H9 (cell line): Measurements from ENCODE around the gene IGLL1. TPM values are rescaled to one million over a fixed set of nuclear protein-coding genes. Genes with fewer than 3 reads are reported as not detected.
"Not testable (repeated sequence)": the region's sequence is repeated elsewhere in the genome, so short reads cannot be mapped to it uniquely, and the experiment has no call there.

Experiments used
- DNase-seq: peaks from one replicate; pipeline ENCODE4 v3.0.0-alpha.2; 2017
- H2AFZ ChIP-seq: one replicate; pipeline ENCODE4 v1.6.1; 2013; ENCODE audit warnings: mild to moderate bottlenecking, low read length, control low read depth, moderate library complexity
- H2AK5ac ChIP-seq: 2 replicates; pipeline ENCODE4 v1.6.1; 2013; ENCODE audit warnings: low read length, control low read depth, mixed read lengths; ENCODE audit not compliant: insufficient read length
- H2BK120ac ChIP-seq: one replicate; pipeline ENCODE4 v1.6.1; 2013; ENCODE audit warnings: low read depth, mild to moderate bottlenecking, low read length, control low read depth, inconsistent platforms; ENCODE audit not compliant: poor library complexity, severe bottlenecking
- H2BK12ac ChIP-seq: 2 replicates; pipeline ENCODE4 v1.6.1; 2013; ENCODE audit warnings: low read length, control low read depth, mixed read lengths, low read depth; ENCODE audit not compliant: insufficient read length
- H2BK15ac ChIP-seq: 2 replicates; pipeline ENCODE4 v1.6.1; 2013; ENCODE audit warnings: low read depth, low read length, control low read depth
- H2BK20ac ChIP-seq: one replicate; pipeline ENCODE4 v1.6.1; 2013; ENCODE audit warnings: low read depth, mild to moderate bottlenecking, low read length, control low read depth, inconsistent platforms; ENCODE audit not compliant: poor library complexity, severe bottlenecking
- H2BK5ac ChIP-seq: 2 replicates; pipeline ENCODE4 v1.6.1; 2013; ENCODE audit warnings: low read length, control low read depth, mixed read lengths; ENCODE audit not compliant: insufficient read length
- H3K14ac ChIP-seq: 2 replicates; pipeline ENCODE4 v1.6.1; 2013; ENCODE audit warnings: low read length, control low read depth; ENCODE audit not compliant: insufficient read depth
- H3K18ac ChIP-seq: 2 replicates; pipeline ENCODE4 v1.6.1; 2013; ENCODE audit warnings: low read depth, mild to moderate bottlenecking, mixed read lengths, low read length, control low read depth; ENCODE audit not compliant: insufficient read length
- H3K23ac ChIP-seq: 2 replicates; pipeline ENCODE4 v1.6.1; 2013; ENCODE audit warnings: low read length, control low read depth, mixed read lengths, low read depth; ENCODE audit not compliant: insufficient read length
- H3K23me2 ChIP-seq: 2 replicates; pipeline ENCODE4 v1.6.1; 2013; ENCODE audit warnings: low read depth, mild to moderate bottlenecking, mixed read lengths, low read length, control low read depth; ENCODE audit not compliant: insufficient read length, poor library complexity, severe bottlenecking
- H3K27ac ChIP-seq: 2 replicates; pipeline ENCODE4 v1.5.1; 2013; ENCODE audit warnings: low read length, control low read depth, mixed read lengths, low read depth; ENCODE audit not compliant: insufficient read length
- H3K27me3 ChIP-seq: 2 replicates; pipeline ENCODE4 v1.6.1; 2013; ENCODE audit warnings: low read length, control low read depth, inconsistent platforms; ENCODE audit not compliant: insufficient read depth
- H3K4ac ChIP-seq: 2 replicates; pipeline ENCODE4 v1.6.1; 2013; ENCODE audit warnings: low read depth, mild to moderate bottlenecking, control low read depth, inconsistent platforms, low read length, moderate library complexity
- H3K4me1 ChIP-seq: 2 replicates; pipeline ENCODE4 v1.6.1; 2013; ENCODE audit warnings: low read length, control low read depth, inconsistent platforms; ENCODE audit not compliant: insufficient read depth
- H3K4me2 ChIP-seq: 2 replicates; pipeline ENCODE4 v1.6.1; 2013; ENCODE audit warnings: low read length, control low read depth, mixed read lengths; ENCODE audit not compliant: insufficient read length, insufficient read depth
- H3K56ac ChIP-seq: 2 replicates; pipeline ENCODE4 v1.6.1; 2013; ENCODE audit warnings: low read depth, mild to moderate bottlenecking, mixed read lengths, low read length, control low read depth; ENCODE audit not compliant: insufficient read length
- H3K79me1 ChIP-seq: 2 replicates; pipeline ENCODE4 v1.6.1; 2013; ENCODE audit warnings: low read depth, mild to moderate bottlenecking, moderate library complexity, low read length, control low read depth, inconsistent platforms; ENCODE audit not compliant: insufficient read depth, poor library complexity, severe bottlenecking
- H3K79me2 ChIP-seq: 2 replicates; pipeline ENCODE4 v1.6.1; 2013; ENCODE audit warnings: low read length, control low read depth, inconsistent platforms; ENCODE audit not compliant: insufficient read depth
- H3K9ac ChIP-seq: 2 replicates; pipeline ENCODE4 v1.6.1; 2013; ENCODE audit warnings: low read length, control low read depth, mixed read lengths; ENCODE audit not compliant: insufficient read length; ENCODE audit errors: extremely low read depth
- H3K9me3 ChIP-seq: one replicate; pipeline ENCODE4 v1.6.1; 2013; ENCODE audit warnings: low read depth, low read length, inconsistent platforms; ENCODE audit not compliant: control insufficient read depth
- H3T11ph ChIP-seq: one replicate; pipeline ENCODE4 v1.6.1; 2013; ENCODE audit warnings: mild to moderate bottlenecking, low read length, control low read depth, inconsistent platforms
- H4K20me1 ChIP-seq: one replicate; pipeline ENCODE4 v1.6.1; 2013; ENCODE audit not compliant: control insufficient read depth, insufficient read length, insufficient read depth
- H4K5ac ChIP-seq: 2 replicates; pipeline ENCODE4 v1.6.1; 2013; ENCODE audit warnings: low read depth, mild to moderate bottlenecking, mixed read lengths, low read length, control low read depth; ENCODE audit not compliant: insufficient read length
- H4K8ac ChIP-seq: replicated peaks from 2 replicates; pipeline ENCODE4 v1.6.1; 2013; ENCODE audit warnings: low read length, control low read depth, mixed read lengths, low read depth; ENCODE audit not compliant: insufficient read length
- H4K91ac ChIP-seq: 2 replicates; pipeline ENCODE4 v1.6.1; 2013; ENCODE audit warnings: low read depth, mild to moderate bottlenecking, moderate library complexity, mixed read lengths, low read length, control low read depth; ENCODE audit not compliant: insufficient read length
- H3K27ac Mint-ChIP-seq, 3 experiments: 2 replicates in 2 of 3; 3 replicates in 1 of 3; pipeline ENCODE4 v1.8.0; 2020 to 2021; ENCODE audit warnings: mixed read lengths in 3 of 3, mild to moderate bottlenecking in 1 of 3, moderate library complexity in 1 of 3
- H3K27me3 Mint-ChIP-seq: 2 replicates; pipeline ENCODE4 v1.8.0; 2021; ENCODE audit warnings: low read depth, mild to moderate bottlenecking, moderate library complexity, mixed read lengths
- H3K36me3 Mint-ChIP-seq, 3 experiments: 2 replicates in 2 of 3; 3 replicates in 1 of 3; pipeline ENCODE4 v1.8.0; 2020 to 2021; ENCODE audit warnings: low read depth in 3 of 3, mixed read lengths in 3 of 3; ENCODE audit not compliant: insufficient read depth in 1 of 3
- H3K4me1 Mint-ChIP-seq, 2 experiments: 2 replicates each; pipeline ENCODE4 v1.8.0; 2020; ENCODE audit warnings: mixed read lengths in 2 of 2
- H3K4me3 Mint-ChIP-seq, 2 experiments: 2 replicates in 1 of 2; 3 replicates in 1 of 2; pipeline ENCODE4 v1.8.0; 2020 to 2021; ENCODE audit warnings: mild to moderate bottlenecking in 2 of 2, mixed read lengths in 2 of 2, moderate library complexity in 1 of 2
- H3K9me3 Mint-ChIP-seq, 2 experiments: 2 replicates in 1 of 2; 3 replicates in 1 of 2; pipeline ENCODE4 v1.8.0; 2020; ENCODE audit warnings: mild to moderate bottlenecking in 2 of 2, mixed read lengths in 2 of 2, moderate library complexity in 1 of 2
- CTCF ChIP-seq: fragments of 200-600 bp; sonication (generic); conservative IDR thresholded peaks from 3 replicates; pipeline ENCODE4 v1.8.0; 2021; ENCODE audit warnings: antibody characterized with exemption, mild to moderate bottlenecking
- WGBS: extraction: QIAGEN DNeasy Blood & Tissue Kit; methylation state at CpG from one replicate; pipeline ENCODE4 v1.1.7; 2013; ENCODE audit warnings: missing lambda C conversion rate, low lambda C conversion rate, mixed read lengths; ENCODE audit not compliant: insufficient read length; ENCODE audit errors: extremely low coverage; 5-methylcytosine and 5-hydroxymethylcytosine counted together
- total RNA-seq: library from RNA; stranded (reverse); gene quantifications from 2 replicates; pipeline ENCODE4 v1.2.1, GENCODE V29; 2021

Gene IGLL1
- total RNA-seq, 1 experiment from 2014 or later: not detected

GRCh38 chr22:23537830-23538695, 42.0 kb downstream of the IGLL1 start:
- Mint-ChIP-seq H3K27ac (peak overlapping the region in 1 of 3 experiments; percentile 79; a peak in 2 of 7 replicates), H3K4me3 (peak overlapping the region; percentile 22 to 61; a peak in 3 of 5 replicates), H3K27me3 (peaks cover 25% of the 10 kb centered on the region), H3K4me1 (peaks cover 58 to 60% of the 10 kb centered on the region in 2 experiments)
- not testable (repeated sequence) for H3K36me3 Mint-ChIP-seq, H3K23me2 ChIP-seq, H4K8ac ChIP-seq, H3K79me2 ChIP-seq, H2BK15ac ChIP-seq, H2BK12ac ChIP-seq, H3K9me3 ChIP-seq, H4K5ac ChIP-seq, H3K27me3 ChIP-seq, H4K91ac ChIP-seq, H3K23ac ChIP-seq, H3K27ac ChIP-seq, H4K20me1 ChIP-seq, H3K9me3 Mint-ChIP-seq, H2BK5ac ChIP-seq, H3K4me2 ChIP-seq, H3T11ph ChIP-seq, H2AFZ ChIP-seq, H3K56ac ChIP-seq, H3K9ac ChIP-seq, H2BK20ac ChIP-seq, H3K4ac ChIP-seq, H3K79me1 ChIP-seq, H2BK120ac ChIP-seq
- H3K4me1 ChIP-seq: peaks cover 21% of the 10 kb centered on the region; the same call in 1 of the 2 replicates
- peak overlapping the region; percentile 31 for H3K14ac ChIP-seq
- WGBS: no CpG with 5 or more reads among the region's 19 CpGs
- H3K18ac ChIP-seq: peak overlapping the region; percentile 11
- TF ChIP-seq CTCF: peak; percentile 22; the same call in 1 of the 3 replicates
- DNase-seq: peak; percentile 32
- peak overlapping the region; percentile 51 for H2AK5ac ChIP-seq
